NCI-H748 (cell line): Measurements from ENCODE around the gene FCSK.
"Not testable (repeated sequence)": the region's sequence is repeated elsewhere in the genome, so short reads cannot be mapped to it uniquely, and the experiment has no call there.

Source experiments
- DNase-seq: peaks from one replicate; lab custom pipeline; 2025; ENCODE audit not compliant: unreplicated experiment; lab: John Stamatoyannopoulos, UW

The FCSK gene

GRCh38 chr16:70454222-70455034 is at the start of gene FCSK:
Gene FCSK (plus strand): TSS chr16:70454595. CDS start chr16:70463191, 8,596 bp downstream.
- DNase-seq: peak; percentile 80

- not testable (repeated sequence) for DNase-seq
Observed at GRCh38 chr16:70406104-70406503, 48.3 kb upstream of the FCSK start.

- no peak for DNase-seq
Observed at GRCh38 chr16:70407811-70408274, 46.6 kb upstream of the FCSK start.

GRCh38 chr16:70410734-70411133 is 43.7 kb upstream of the FCSK start:
- no peak for DNase-seq

- DNase-seq: no peak
Observed at GRCh38 chr16:70412385-70412784, 42.0 kb upstream of the FCSK start.

- not testable (repeated sequence) for DNase-seq
Observed at GRCh38 chr16:70413572-70413971, 40.8 kb upstream of the FCSK start.

GRCh38 chr16:70416748-70417616 is 37.4 kb upstream of the FCSK start:
- DNase-seq: no peak

GRCh38 chr16:70417661-70418060 is 36.7 kb upstream of the FCSK start:
- DNase-seq: no peak

- DNase-seq: no peak
Observed at GRCh38 chr16:70418274-70418992, 36.0 kb upstream of the FCSK start.

- DNase-seq: no peak
Observed at GRCh38 chr16:70418993-70419318, 35.4 kb upstream of the FCSK start.

GRCh38 chr16:70419384-70420327 is 34.7 kb upstream of the FCSK start:
- DNase-seq: no peak

GRCh38 chr16:70421014-70421413 is 33.4 kb upstream of the FCSK start:
- DNase-seq: no peak

GRCh38 chr16:70421473-70422311 is 32.7 kb upstream of the FCSK start:
- DNase-seq: no peak

GRCh38 chr16:70422543-70422942 is 31.9 kb upstream of the FCSK start:
- no peak for DNase-seq

- DNase-seq: no peak
Observed at GRCh38 chr16:70427786-70428177, 26.6 kb upstream of the FCSK start.

GRCh38 chr16:70428178-70428998 is 26.0 kb upstream of the FCSK start:
- DNase-seq: no peak

GRCh38 chr16:70429888-70430666 is 24.3 kb upstream of the FCSK start:
- no peak for DNase-seq
